Osteoblast (primary cell): ENCODE results near the gene PRXL2B. TPM values are rescaled to one million over a fixed set of nuclear protein-coding genes. Genes with fewer than 3 reads are reported as not detected.
A peak's percentile ranks its signal among the peaks of the same experiment; 100 is the strongest.

Source experiments
- DNase-seq: peaks from one replicate; pipeline ENCODE4 v3.0.0; 2011; ENCODE audit warnings: low spot score, mixed read lengths; ENCODE audit not compliant: insufficient read length; ENCODE audit errors: missing footprints
- H2AFZ ChIP-seq: 2 replicates; pipeline ENCODE4 v1.6.0; 2011; ENCODE audit warnings: mild to moderate bottlenecking, low read length
- H3K27ac ChIP-seq: 2 replicates; pipeline ENCODE4 v1.5.1; 2011; ENCODE audit warnings: mild to moderate bottlenecking, low read depth, low read length, moderate library complexity
- H3K27me3 ChIP-seq: 2 replicates; pipeline ENCODE4 v1.6.0; 2012; ENCODE audit warnings: mild to moderate bottlenecking, control low read depth, inconsistent platforms, low read length, moderate library complexity; ENCODE audit not compliant: insufficient read depth
- H3K36me3 ChIP-seq: 2 replicates; pipeline ENCODE4 v1.5.1; 2011; ENCODE audit warnings: mild to moderate bottlenecking, low read length, control low read depth, moderate library complexity; ENCODE audit not compliant: insufficient read depth
- H3K4me1 ChIP-seq: 2 replicates; pipeline ENCODE4 v1.5.1; 2011; ENCODE audit warnings: mild to moderate bottlenecking, low read length, control low read depth, moderate library complexity; ENCODE audit not compliant: insufficient read depth
- H3K4me2 ChIP-seq: 2 replicates; pipeline ENCODE4 v1.6.0; 2011; ENCODE audit warnings: mild to moderate bottlenecking, low read length; ENCODE audit not compliant: insufficient read depth
- H3K4me3 ChIP-seq: fragments of 200-600 bp; sonication (generic); 3 replicates; pipeline ENCODE4 v1.5.1; 2012; ENCODE audit warnings: mild to moderate bottlenecking, low read length, inconsistent platforms; ENCODE audit not compliant: insufficient read depth
- H3K79me2 ChIP-seq: 2 replicates; pipeline ENCODE4 v1.6.0; 2012; ENCODE audit warnings: mild to moderate bottlenecking, low read length, control low read depth, inconsistent platforms; ENCODE audit not compliant: insufficient read depth
- H3K9me3 ChIP-seq: 2 replicates; pipeline ENCODE4 v1.5.1; 2011; ENCODE audit warnings: low read depth, low read length, control low read depth
- H4K20me1 ChIP-seq: 2 replicates; pipeline ENCODE4 v1.6.0; 2012; ENCODE audit warnings: mild to moderate bottlenecking, low read length, control low read depth; ENCODE audit not compliant: insufficient read depth
- total RNA-seq: library from RNA; depleted of rRNA; stranded (reverse); fragments of >200 nt; gene quantifications from 2 replicates; pipeline ENCODE4 v1.2.3, GENCODE V29; 2012
- TF ChIP-seq, protein P1 (sequence below): IDR thresholded peaks from 2 replicates; pipeline ENCODE4 v1.5.1; 2011; ENCODE audit warnings: mild to moderate bottlenecking, low read depth, low read length, moderate library complexity; ENCODE audit errors: extremely low read depth

PRXL2B gene
- total RNA-seq, 1 donor, result 8.0 TPM

DNA sequence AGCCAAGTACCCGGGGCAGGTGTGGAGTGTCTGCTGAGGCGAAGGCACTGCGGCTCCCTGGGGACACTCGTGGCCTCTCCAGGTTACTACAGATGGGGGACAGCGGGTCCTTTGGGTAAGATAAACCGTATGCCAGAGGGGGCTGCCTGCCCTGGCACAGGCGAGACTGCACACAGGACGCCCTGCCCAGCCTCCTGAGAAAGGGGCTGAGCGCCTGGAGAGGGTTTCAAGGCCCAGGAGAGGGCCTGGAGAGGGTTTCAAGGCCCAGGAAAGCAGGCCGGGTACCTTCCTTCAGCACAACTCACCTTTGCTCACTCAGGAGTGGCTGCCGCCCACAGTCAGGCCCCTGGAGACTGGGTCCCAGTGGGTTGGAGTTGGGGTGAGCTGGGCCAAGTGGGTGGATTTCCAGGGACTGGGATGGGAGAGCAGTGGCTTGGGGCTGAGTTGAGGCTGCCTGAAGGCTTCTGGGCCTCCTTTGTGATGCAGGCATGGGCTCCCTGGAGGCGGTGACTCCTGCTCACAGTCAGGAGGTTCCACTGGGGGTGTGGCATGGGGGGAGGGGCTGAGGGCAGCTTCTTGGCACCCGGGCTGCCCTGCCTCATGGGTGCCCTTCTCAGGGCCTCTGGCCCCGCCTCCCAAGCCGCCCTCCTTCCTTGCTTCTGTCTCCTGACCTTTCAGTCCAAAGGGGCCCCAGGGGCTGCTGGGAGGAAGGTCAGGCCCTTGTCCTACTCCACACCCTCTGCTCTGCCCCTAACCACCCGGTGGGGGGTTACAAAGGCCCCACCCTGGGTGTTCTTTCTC lies 46.2 kb downstream of the PRXL2B start, which contains the start of gene MMEL1:
TSS of gene MMEL1 (minus strand) at position 456 of the 801 bp plus-strand sequence. CDS start 3,532 bp downstream, outside the sequence.
- no peaks in the 10 kb centered on the region for H3K9me3 ChIP-seq
- H3K27ac ChIP-seq, result no peak within 1 kb of the TSS
- H3K4me3 ChIP-seq, result no peak within 1 kb of the TSS
- peaks cover 11% of the 10 kb centered on the region for H3K27me3 ChIP-seq
- H3K36me3 ChIP-seq, result no peaks in the 10 kb centered on the region
- H3K4me2 ChIP-seq, result no peak within 1 kb of the TSS
- DNase-seq, result no peak
- H4K20me1 ChIP-seq, result no peaks in the 10 kb centered on the region
- TF ChIP-seq, protein P1, sequence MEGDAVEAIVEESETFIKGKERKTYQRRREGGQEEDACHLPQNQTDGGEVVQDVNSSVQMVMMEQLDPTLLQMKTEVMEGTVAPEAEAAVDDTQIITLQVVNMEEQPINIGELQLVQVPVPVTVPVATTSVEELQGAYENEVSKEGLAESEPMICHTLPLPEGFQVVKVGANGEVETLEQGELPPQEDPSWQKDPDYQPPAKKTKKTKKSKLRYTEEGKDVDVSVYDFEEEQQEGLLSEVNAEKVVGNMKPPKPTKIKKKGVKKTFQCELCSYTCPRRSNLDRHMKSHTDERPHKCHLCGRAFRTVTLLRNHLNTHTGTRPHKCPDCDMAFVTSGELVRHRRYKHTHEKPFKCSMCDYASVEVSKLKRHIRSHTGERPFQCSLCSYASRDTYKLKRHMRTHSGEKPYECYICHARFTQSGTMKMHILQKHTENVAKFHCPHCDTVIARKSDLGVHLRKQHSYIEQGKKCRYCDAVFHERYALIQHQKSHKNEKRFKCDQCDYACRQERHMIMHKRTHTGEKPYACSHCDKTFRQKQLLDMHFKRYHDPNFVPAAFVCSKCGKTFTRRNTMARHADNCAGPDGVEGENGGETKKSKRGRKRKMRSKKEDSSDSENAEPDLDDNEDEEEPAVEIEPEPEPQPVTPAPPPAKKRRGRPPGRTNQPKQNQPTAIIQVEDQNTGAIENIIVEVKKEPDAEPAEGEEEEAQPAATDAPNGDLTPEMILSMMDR, result no peak
- no peaks in the 10 kb centered on the region for H3K4me1 ChIP-seq
- H2AFZ ChIP-seq, result no peak within 1 kb of the TSS
- H3K79me2 ChIP-seq, result no peaks in the 10 kb centered on the region

DNA sequence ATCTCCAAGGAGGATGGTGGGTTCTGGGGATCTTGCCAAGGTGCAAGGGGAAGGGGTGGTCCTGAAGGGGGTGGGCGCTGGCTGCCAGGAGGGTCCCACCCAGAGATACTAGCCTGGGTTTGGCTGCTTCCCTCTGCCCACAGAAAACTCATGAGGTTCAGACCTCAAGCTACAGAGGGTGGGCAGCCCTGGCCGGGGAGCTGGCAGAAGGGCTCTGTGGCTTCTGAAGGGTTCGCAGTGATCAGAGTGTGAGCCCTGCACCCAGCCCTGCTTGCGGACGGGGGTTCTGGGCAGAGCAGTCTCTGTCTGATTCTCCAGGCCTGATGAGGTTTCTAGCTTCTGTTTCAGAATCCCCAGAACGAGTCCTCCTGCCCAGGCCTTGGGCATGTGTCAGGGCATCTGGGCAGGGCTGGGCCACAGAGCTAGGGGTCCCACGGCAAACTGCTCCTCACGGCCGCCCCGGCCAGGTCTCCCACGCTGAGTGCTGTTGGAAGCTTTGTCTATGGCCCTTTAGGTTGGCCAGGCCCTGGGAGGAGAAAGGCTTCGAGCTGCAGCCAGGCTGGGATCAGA lies 46.9 kb downstream of the PRXL2B start:
- Histone ChIP-seq H3K79me2 (no peaks in the 10 kb centered on the region), H2AFZ (no peak overlapping the region), H3K36me3 (no peaks in the 10 kb centered on the region), H3K9me3 (no peaks in the 10 kb centered on the region), H3K27me3 (peaks cover 5% of the 10 kb centered on the region), H3K4me1 (no peaks in the 10 kb centered on the region), H3K4me3 (no peak overlapping the region), H3K27ac (no peak overlapping the region), H4K20me1 (no peaks in the 10 kb centered on the region), H3K4me2 (no peak overlapping the region)
- peak; percentile 84 for DNase-seq
- TF ChIP-seq, protein P1, result no peak

DNA sequence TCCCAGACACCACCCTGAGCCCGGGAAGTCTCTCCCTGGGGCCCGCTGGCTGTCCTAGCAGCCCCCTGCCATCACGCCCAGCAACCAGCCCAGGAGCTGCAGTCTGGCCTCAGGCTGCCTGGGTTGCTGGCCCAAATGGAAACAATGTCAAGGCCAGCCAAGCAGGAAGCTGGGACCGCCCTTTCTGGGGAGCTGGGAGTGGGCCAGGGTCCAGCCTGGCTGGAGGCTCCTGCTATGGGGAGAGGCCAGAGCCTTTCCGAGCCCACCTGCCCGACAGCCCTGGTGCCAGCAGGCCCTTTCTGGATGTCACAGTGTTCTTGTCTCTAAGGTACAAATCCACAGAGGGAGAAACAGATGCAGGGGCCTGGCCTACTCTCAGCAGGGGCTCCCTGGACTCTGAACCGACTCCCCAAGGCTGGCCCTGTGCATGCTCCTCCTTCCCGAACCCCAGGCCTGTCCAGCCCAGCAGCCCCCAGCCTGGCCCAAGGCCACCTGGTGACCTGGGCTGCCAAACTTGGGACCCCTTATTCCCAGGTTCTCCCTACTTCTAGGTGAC lies 47.4 kb downstream of the PRXL2B start:
- H3K4me2 ChIP-seq, result no peak overlapping the region
- H3K4me3 ChIP-seq, result no peak overlapping the region
- no peak overlapping the region for H3K27ac ChIP-seq
- H3K9me3 ChIP-seq, result no peaks in the 10 kb centered on the region
- TF ChIP-seq, protein P1, result no peak
- H2AFZ ChIP-seq, result no peak overlapping the region
- H3K27me3 ChIP-seq, result peaks cover 5% of the 10 kb centered on the region
- no peaks in the 10 kb centered on the region for H3K4me1 ChIP-seq
- no peaks in the 10 kb centered on the region for H4K20me1 ChIP-seq
- H3K36me3 ChIP-seq, result no peaks in the 10 kb centered on the region
- DNase-seq, result peak; percentile 87
- no peaks in the 10 kb centered on the region for H3K79me2 ChIP-seq
